Embryonic facial prominence (tissue), 1 donor: Measurements from ENCODE around the gene SDK1.

ENCODE experiments used
- DNase-seq: peaks from one replicate; pipeline ENCODE4 v3.0.0-alpha.2; 2016; ENCODE audit errors: extremely low spot score

SDK1 gene

DNA sequence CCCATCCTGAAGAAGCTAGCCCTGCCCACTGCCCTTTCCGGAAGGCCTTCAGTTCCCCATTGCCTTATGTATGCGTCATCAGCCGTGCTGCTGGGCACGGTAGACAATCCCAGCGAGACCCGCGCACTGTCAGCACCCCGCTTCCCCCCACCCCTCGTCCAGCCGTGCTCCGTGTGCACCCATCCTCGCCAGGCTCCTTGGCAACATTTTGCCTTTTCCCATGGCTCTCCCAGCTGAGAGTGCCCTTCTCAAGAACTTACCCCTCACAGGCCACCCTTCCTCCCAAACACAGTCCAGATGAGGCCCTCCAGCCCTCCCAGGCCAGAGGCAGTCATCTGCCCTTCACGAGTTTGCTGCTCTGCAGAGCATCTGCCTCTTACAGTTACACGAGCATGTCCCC is 747.3 kb downstream of the SDK1 start:
- DNase-seq, result no peak

DNA sequence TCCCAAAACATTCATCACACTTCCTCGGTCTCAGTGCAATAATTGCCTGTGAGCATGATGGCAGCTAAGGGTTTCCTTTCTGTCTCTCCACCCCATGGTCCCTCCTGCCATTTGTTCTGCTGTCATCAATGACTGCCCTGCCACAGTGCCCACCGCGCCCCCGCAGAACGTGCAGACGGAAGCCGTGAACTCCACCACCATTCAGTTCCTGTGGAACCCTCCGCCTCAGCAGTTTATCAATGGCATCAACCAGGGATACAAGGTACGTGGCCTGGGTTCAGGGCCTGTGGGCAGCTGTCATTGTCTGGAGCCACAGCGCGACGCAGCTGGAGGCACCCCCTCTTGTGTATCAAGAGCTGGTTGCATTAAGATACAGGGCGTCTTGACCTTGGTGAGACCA is 748.1 kb downstream of the SDK1 start:
- no peak for DNase-seq

DNA sequence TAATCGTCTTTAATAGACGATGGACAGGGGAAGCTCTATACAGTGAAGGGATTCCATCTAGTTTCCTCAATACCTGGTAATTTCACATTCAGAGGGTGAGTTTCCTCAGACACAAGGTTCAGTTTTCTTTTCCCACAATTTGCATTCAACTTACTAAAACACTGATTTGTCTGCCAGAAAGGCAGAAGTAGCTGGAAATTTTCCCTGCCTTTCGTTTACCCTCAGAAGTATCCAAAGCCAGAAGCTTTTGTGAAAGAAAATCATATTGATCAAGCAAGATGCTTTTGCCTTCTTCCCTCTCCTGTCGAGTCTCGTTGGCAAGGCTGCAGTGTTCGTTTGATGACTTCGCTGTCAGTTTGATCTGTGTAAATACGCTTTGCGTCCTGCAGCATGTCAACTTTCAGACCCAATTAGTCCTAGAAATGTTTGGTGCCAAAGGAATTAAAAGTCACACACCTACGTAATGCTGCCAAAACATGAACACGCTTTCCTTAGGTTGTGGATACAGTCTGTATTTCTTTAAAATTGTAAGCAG is 749.1 kb downstream of the SDK1 start:
- DNase-seq, result no peak

DNA sequence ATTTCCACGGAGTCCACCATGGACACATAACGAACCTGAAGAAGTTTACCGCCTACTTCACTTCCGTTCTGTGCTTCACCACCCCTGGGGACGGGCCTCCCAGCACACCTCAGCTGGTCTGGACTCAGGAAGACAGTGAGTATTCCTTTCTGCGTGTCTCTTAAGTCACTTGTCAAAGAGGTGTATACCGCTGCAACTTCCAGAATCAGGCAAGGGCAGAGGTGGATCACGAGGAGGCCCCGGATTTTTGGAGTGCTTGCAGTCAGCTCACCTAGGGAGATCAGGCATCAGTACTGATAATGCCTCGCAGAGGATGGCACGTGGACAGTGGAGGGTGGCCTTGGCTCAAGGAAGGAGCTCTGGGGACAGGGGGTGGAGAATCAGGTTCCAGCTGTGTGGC is 750.6 kb downstream of the SDK1 start:
- no peak for DNase-seq

DNA sequence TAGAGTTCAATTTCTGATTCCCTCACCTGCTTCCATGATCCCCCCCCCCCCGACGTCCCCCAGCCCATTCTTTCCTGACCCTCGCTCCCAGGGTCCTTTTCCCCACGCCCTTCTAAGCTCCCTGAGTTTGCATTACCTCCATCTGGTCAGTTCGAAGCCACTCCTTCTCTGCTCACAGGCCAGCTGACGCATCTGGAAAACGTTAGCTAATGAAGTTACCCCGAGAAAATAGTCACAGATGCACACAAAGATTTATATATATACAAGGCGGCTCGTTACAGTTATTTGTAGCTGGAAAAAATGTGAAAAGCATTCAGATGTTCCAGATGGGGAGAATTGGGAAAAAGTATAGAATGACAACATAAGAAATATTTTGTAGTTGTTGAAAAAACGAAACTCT is 751.1 kb downstream of the SDK1 start:
- peak; percentile 81 for DNase-seq

DNA sequence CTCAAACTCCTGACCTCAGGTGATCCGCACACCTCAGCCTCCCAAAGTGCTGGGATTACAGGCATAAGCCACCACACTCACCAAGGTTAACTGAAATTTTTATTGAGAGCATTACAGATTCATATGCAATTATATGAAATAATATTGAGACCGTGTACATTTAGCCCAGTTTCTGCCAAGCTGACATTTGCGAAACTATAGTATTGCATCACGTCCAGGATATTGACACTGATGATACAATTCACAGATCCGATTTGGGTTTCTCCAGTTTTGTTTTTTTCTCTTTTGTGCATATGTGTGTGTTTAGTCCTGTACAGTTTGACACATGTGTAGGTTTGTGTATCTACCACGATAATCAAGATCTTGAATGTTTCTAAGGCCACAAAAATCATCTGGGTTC is 753.1 kb downstream of the SDK1 start:
- no peak for DNase-seq

DNA sequence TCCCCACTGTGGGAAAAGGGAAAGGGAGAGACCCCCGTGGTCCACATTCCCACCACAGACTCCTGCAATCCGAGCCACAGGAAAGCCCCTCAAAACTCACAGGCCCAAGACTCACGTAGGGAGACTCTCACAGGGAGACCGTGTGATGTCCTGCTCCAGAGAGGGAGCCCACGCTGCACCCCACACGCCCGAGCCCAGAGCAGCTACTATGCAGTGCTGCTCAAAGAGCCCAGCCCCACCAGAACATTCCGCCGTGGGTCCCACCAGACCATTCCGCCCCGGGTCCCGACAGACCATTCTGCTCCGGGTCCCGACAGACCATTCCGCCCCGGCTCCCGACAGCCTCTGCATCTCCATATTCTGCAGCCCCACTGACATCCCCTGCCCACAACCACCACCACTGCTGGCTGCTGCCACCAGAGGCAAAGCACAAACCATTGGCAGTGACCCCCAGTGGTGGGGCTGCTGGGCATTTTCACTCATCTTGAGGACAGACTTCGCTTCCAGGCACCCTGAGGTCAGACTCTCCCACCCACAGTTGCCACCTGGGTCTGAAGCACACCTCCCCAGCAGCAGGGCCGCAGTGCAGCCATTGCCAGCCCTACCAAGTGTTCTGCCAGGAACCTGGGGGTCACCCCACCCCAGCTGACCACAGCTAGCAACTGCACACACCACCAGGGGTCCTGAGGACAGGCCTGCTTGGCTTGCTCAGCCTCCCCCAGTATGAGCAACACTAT is 755.7 kb downstream of the SDK1 start:
- DNase-seq, result no peak

DNA sequence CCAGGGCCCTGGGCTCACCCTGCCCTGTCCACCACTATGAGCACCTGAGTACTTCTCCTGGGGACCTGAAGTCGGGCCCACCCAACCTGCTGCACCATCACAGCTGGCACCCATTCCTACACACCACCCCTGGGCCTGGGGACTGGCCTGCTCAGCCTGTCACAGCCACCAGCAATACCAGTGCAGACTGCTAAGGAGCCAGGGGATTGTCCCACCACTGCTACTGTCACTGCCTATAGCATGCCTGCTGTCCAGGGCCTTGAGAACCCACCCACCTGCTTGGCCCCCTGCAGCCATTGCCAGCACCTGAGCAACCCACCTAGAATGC is 756.2 kb downstream of the SDK1 start:
- DNase-seq, result no peak

DNA sequence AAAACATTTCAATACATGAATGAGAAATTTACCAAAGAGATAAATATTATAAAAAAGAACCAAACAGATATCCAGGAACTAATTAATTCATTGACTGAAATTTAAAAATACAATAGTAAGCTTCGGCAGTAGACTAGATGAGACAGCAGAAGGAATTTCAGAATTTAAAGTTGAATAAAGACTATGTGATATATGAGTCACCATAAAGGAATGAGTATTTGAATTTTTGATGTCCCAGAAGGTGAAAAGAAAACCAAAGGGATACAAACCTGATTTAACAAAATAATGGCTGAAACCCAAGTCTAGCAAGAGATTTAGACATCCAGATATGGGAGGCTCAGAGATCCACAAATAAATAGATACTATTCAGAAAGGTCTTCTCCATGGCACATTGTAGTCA is 757.1 kb downstream of the SDK1 start:
- DNase-seq, result no peak

DNA sequence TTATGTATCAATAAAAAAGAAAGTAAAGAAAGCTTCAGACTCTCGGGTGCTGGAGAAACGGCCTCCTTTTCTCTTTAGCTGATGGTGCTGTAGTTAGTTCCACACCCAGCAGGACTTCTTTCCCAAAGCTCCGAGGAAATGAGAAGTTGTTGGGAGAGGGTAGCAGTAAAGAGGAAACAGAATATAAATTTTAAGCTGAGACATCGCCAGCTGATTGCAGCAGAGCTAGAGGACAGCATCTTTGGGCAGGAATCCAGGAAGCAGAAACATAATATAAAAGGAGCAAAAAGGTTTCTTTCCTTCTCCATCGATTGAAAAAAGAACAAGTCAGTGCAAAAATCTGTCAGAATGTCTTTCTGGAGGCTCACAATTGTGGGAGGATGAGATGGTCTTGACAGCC is 764.1 kb downstream of the SDK1 start:
- no peak for DNase-seq

DNA sequence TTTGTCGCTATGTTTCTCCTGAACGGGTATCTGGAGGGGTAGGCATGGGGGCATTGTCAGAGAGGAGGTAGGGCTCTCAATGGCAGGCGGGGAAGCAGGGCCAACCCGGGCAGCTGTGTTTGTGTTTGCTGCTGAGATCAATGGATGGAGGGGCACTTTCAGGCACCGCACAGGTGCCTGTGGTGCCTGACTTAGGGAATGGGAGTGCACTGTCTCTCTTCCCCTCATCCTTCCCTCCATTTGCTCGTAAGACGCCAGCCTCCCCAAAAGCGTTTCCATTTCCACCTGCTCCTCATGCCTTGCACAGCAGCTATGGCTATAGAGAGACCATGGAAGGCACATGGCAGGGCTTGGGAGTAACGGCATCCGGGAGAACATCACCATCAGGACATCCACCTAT is 765.2 kb downstream of the SDK1 start:
- no peak for DNase-seq

DNA sequence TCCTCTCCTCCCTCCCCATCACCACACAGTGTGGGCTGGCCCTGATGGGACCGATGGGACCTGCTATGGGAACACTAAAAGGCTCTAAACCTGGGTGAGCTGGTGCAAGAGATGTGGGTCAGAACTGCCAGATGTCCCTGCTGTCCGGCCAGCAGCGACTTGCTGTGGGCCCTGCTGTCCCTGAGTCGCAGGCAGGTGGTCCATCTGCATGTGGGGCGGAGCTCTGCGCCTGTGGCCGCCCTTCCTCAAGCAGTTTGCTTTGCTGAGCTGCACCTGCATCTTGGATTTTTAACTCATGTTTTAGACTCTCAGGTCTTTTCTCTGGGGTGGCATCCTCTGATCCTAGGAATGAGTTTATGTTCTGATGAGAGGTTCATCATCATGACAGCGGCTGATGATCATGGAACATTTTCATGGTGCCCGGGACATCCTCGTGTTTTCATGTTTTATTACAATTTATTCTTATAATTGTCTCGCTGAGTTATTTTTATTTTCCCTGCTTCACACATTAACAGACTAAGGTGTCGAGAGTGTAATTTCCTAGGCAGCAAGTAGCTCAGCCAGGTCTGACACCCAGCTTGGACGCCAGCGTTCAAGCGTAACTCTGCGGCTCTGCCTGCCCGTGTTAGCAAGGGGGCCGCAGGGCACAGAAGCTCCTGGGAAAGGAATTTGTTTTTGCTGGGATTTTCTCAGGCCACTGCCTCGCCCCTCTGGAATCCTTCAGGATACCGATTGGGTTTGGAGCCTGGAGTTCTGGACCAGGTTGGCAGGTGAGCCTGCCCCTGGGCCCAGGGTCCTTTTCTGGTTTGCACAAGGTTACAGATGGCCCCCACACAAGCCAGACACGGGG is 765.8 kb downstream of the SDK1 start:
- no peak for DNase-seq

DNA sequence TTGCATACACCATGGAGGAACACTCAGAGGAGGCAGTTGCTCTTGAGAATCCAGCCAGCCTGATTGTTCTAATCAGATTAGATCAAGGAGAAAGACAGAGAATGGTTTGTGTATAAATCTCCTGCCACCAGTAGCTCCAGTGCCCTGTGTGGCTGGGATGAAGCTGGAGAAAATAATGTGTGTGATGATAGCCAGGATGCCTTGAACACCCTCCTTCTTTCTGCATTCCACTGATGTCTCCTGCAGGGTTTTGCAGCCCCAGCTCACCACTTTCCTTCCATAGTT is 766.4 kb downstream of the SDK1 start:
- DNase-seq, result no peak

DNA sequence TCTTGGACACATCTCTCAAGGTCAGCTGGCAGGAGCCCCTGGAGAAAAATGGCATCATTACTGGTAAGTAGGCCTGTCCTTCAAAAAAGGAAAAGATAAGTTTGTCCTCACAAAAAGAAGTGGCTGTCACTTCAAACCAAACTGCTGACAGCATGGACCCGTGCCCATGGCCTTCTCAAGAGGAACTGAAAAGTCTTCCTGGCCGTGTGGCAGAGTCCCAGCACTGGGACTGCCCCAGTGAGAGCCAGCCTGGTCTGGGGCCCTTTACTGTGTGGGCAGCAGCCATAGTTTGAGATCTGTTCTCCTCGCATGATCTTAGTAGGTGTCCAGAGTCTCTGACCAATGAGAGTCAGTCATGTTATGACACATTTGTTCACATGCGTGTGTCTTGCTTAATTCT is 766.8 kb downstream of the SDK1 start:
- DNase-seq, result no peak

DNA sequence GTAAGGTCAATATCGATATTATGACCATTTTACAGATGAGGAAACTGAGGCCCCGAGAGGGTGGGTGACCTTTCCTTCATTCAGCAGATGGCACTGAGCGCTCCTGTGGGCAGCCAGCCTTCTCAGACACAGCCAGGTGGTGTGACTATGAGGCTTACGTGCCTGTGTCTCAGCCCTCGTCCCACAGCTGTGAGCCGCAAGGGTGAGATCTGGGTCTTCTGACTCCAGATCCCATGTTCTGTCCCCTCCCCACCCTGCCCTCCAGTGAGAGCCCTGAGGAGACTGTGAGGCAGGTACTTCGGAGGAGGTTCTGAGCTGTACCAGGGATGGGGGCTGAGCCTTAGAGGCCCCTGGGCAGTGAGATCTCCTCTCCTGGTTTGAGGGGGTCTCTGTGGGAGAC is 767.2 kb downstream of the SDK1 start:
- DNase-seq, result no peak

DNA sequence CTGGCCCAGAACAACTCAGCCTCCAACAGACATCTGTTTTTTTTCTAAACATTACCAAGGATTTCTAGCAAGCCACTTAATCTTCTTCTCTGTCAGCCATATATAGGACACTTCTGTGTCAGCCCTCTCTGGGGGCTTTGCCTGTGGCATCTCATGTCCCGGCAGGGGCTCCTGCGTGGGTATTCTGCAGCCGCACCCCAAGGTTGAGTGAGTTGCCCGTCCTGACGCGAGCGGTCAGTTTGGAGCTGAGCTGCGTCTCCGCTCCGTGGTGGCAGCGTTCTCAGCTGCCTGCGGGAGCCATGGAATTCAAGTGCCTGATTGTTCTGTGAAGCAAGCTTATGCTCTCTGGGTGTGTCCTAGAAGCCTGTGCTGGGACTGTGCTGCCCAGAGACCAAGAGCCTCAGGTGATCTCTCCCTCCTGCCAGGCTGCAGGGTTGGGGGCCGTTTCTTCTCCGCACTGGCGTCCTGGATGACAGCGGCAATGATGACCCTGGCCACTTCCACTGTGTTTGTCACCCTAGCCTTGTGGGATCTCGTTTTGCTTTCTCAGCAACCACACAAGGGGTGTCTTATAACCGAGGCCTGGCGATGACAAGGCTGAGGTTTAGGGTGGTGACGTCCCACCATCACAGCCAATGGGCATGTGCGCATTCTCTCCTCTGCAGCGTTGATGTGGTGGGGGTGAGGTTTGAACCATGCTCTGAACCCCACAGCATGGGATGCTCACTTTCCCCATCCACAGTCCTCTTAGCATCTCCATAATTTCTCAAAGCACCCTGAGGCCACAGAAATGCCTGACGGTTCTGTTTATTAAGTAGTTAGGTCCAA is 768.4 kb downstream of the SDK1 start:
- DNase-seq, result no peak

DNA sequence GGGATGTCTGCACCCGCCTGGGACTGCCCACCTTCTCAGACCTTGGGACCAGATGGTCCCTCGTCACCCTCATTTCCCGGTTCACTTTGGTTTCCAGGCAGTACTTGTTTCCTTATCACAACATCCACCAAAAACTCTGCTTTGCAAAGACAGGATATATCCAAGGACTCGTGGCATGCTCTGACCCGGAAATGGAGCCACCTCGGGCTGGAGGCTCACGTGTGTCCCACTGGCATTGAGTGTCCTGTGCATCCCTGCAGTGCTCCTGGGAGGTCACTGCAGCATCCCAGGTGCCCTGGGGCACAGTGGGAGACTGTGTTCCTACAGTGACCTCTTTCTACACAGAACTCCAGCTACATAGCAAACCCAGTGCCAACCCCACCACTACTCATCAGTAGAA is 769.2 kb downstream of the SDK1 start:
- no peak for DNase-seq

DNA sequence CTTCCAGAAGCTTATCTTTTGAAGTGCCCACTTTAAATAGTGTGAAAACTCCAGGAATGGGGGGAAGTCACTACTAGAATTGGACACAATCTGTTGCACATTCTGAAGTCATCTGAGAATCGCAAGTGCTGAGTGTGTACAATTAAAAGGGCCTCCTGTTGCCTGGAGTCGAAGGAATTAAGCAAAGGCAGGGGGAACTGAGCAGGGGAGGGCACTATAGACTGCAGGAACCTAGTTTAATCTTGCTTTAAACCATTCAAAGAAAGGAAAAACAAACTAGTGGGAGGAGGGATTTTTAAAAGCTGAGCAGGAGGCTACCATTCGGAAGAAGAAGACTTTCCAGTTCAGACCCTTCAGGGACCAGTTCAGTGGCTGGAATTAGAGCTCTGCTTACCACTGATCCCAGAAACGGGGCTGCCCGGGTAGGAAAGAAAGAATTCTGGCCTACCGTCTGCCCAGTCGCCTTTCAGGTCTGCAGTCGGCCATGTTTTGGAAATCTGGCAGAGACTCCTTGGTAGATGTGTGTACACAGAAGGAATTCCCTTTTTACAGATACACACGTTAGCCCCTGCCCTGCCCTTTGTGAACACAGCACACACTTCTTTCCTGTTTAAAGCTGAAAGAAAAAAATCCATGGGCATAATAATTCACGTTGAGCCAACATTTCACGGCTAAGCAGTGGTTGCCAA is 770.5 kb downstream of the SDK1 start:
- DNase-seq, result no peak

DNA sequence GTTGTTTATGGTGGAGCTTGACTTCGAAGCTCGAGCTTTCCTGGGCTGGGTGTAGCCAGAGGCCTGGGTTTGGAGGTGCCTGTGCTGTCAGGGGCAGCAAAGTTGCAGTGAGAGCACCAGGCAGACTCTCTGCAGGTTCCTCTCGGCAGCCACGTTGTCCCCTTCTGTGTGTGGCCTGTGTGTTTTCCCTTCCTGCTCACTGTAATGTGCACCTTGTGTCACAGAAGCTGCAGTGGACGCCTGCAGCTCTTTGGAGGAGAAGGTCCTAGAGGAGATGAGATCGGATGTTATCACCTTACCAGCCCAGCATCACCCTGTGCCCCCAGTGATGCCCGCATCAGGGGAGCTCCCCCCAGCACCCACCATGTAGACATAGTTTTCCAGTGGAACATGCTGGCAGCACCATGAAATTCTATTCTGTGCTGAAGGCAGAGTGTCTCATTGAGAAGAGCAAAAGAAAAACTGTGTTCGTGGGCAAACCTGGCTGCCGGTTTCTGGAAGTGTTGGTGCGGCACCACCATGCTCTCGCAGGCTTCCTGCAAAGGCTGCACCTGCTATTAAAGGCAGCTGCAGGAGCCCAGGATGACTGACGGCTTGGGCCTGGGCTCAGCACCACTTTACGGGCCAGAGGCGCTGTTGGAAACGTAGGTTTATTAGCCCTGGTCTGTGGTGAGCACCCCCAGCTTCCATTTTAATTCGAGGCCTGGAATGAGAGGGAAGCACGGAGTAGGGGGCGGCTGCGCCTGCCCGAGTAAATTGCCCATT is 771.3 kb downstream of the SDK1 start:
- no peak for DNase-seq

DNA sequence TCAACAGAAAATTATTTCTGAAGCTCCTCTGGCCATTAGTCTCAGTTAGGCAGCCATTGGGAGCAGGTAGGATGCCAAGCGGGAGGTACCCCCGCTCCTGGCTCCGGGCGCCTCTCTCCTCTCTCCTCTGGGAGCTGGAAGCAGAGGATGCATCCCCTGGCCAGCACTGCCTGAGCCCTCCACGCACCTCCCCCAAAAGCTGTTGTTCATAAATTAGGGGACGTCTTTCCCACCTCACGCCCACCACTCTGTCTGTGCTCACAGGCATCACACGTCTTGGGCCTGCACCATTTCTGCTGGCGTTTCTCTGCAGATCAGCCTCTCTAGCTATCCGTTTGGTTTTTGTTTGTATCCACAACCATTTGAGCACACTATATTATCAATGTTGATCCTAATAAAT is 772.0 kb downstream of the SDK1 start:
- no peak for DNase-seq

DNA sequence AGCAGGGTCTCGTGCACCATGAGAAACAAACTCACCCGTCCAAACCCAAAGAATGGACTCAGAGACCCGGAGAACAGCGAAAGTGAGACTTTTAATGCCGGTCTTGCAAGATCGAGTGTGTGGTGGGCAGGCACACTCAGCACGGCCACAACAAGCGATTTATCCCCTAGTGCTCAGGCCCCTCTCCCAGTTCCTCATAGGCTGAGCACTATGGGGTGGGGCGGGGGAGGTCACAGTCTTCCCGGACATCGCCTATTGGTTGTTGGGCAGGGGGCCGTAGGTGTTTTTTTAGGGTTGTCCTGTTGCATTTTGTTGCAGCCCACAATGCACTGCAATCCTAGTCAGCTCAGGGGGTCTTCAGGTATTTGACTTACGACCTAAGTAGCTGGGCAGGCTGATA is 772.7 kb downstream of the SDK1 start:
- no peak for DNase-seq
